Nephron (organoid): ENCODE data around the gene NAV2.

Source experiments
- H3K27ac Mint-ChIP-seq, 3 experiments: 2 replicates each; pipeline ENCODE4 v1.8.0; 2020; ENCODE audit warnings: mixed read lengths in 3 of 3, mild to moderate bottlenecking in 2 of 3, moderate library complexity in 1 of 3
- H3K27me3 Mint-ChIP-seq: 2 replicates; pipeline ENCODE4 v1.8.0; 2021; ENCODE audit warnings: low read depth, mild to moderate bottlenecking, moderate library complexity, mixed read lengths
- H3K36me3 Mint-ChIP-seq: 2 replicates; pipeline ENCODE4 v1.8.0; 2020; ENCODE audit warnings: low read depth, mixed read lengths
- H3K4me1 Mint-ChIP-seq: 2 replicates; pipeline ENCODE4 v1.8.0; 2020; ENCODE audit warnings: mixed read lengths
- H3K4me3 Mint-ChIP-seq, 3 experiments: 2 replicates each; pipeline ENCODE4 v1.8.0; 2020; ENCODE audit warnings: mild to moderate bottlenecking in 3 of 3, mixed read lengths in 3 of 3, moderate library complexity in 2 of 3
- H3K9me3 Mint-ChIP-seq: 2 replicates; pipeline ENCODE4 v1.8.0; 2020; ENCODE audit warnings: mixed read lengths
- TF ChIP-seq, protein P1 (sequence below), 3 experiments: fragments of 200-600 bp; sonication (generic); IDR thresholded peaks; one replicate each; pipeline ENCODE4 v1.5.0; 2021; ENCODE audit warnings: antibody characterized with exemption in 3 of 3; ENCODE audit not compliant: unreplicated experiment in 3 of 3

The NAV2 gene, protein sequence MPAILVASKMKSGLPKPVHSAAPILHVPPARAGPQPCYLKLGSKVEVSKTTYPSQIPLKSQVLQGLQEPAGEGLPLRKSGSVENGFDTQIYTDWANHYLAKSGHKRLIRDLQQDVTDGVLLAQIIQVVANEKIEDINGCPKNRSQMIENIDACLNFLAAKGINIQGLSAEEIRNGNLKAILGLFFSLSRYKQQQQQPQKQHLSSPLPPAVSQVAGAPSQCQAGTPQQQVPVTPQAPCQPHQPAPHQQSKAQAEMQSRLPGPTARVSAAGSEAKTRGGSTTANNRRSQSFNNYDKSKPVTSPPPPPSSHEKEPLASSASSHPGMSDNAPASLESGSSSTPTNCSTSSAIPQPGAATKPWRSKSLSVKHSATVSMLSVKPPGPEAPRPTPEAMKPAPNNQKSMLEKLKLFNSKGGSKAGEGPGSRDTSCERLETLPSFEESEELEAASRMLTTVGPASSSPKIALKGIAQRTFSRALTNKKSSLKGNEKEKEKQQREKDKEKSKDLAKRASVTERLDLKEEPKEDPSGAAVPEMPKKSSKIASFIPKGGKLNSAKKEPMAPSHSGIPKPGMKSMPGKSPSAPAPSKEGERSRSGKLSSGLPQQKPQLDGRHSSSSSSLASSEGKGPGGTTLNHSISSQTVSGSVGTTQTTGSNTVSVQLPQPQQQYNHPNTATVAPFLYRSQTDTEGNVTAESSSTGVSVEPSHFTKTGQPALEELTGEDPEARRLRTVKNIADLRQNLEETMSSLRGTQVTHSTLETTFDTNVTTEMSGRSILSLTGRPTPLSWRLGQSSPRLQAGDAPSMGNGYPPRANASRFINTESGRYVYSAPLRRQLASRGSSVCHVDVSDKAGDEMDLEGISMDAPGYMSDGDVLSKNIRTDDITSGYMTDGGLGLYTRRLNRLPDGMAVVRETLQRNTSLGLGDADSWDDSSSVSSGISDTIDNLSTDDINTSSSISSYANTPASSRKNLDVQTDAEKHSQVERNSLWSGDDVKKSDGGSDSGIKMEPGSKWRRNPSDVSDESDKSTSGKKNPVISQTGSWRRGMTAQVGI (N-terminal part only)

DNA sequence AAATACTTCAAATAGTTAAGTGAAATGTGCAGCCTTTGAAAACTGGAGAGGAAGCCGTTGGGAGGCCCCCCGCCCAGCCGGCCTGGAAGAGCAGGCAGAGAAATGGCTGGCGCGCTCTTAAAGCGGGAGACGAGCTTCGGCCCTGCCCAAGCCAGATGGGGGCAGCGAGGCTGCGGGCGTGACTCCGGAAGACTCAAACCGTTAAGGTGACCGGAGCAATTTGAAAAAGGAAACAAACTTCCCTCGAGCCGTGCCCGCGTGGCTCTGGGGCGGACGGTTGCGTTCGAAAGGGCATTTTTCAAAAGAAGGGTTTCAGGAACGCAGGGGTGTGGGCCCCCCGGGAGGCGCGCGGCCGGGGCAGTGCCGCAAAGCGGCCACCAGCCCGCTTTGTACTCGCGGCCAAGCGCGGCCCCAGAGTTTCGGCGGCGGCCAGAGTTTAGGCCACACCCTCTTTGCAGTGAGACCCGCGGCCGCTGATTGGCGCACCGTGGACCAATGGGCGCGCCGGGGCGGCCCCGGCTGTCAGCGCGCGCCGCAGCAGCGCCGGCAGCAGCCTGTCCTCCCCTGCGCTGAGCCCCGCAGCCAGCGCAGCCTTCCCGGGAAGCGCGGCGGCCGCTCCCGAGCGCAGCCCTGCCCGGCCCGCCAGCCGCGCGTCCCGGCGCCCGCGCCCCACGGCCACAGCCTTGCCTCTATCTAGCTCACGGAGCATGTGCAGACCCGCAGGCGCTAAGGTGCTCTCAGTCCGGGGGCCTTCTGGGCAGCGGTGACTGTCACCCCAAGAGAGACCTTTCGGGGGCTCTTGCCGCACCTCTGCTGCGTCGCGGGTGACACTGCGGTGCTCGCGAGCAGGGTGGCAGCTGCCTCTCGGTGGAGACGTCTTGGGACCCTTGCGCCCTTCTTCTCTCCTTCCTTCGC lies at the start of gene NAV2:
TSS of gene NAV2 (plus strand) at position 557 of the 915 bp plus-strand sequence. CDS start 859 bp downstream, outside the sequence.
- peaks cover 38% of the 10 kb centered on the region for H3K4me1 Mint-ChIP-seq
- TF ChIP-seq, protein P1, sequence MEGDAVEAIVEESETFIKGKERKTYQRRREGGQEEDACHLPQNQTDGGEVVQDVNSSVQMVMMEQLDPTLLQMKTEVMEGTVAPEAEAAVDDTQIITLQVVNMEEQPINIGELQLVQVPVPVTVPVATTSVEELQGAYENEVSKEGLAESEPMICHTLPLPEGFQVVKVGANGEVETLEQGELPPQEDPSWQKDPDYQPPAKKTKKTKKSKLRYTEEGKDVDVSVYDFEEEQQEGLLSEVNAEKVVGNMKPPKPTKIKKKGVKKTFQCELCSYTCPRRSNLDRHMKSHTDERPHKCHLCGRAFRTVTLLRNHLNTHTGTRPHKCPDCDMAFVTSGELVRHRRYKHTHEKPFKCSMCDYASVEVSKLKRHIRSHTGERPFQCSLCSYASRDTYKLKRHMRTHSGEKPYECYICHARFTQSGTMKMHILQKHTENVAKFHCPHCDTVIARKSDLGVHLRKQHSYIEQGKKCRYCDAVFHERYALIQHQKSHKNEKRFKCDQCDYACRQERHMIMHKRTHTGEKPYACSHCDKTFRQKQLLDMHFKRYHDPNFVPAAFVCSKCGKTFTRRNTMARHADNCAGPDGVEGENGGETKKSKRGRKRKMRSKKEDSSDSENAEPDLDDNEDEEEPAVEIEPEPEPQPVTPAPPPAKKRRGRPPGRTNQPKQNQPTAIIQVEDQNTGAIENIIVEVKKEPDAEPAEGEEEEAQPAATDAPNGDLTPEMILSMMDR (IDR thresholded peaks at IDR 0.05; ENCODE audit: unreplicated experiment in 3 of 3): no peak
- H3K36me3 Mint-ChIP-seq: no peaks in the 10 kb centered on the region
- H3K27me3 Mint-ChIP-seq: peaks cover 51% of the 10 kb centered on the region
- peak within 1 kb of the TSS; percentile 93 to 98 (median 98) for H3K27ac Mint-ChIP-seq
- peak within 1 kb of the TSS; percentile 94 to 99 (median 95) for H3K4me3 Mint-ChIP-seq
- H3K9me3 Mint-ChIP-seq: no peaks in the 10 kb centered on the region

DNA sequence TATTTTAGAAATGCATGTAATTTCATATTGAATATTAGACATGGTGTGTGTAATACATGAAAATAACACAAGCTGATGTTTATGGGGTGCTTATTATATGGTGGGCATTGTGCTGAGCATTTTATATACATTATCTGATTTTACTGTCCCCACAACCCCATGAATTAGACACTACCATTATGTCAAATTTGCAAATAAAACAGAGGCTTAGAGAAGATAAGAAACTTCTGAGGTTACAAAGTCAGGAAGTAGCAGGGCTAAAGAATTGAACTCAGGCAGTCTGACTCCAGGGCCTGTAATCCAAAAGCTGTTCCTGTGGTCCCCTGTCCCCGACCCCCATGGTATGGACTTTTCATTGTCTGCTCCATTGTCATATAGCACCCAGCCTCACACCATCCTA lies 49.4 kb upstream of the NAV2 start:
- TF ChIP-seq, protein P1 (IDR thresholded peaks at IDR 0.05; ENCODE audit: unreplicated experiment in 3 of 3): no peak
- no peak overlapping the region for H3K4me3 Mint-ChIP-seq
- H3K27ac Mint-ChIP-seq: no peak overlapping the region
- H3K4me1 Mint-ChIP-seq: peaks cover 6% of the 10 kb centered on the region
- peaks cover 10% of the 10 kb centered on the region for H3K27me3 Mint-ChIP-seq
- no peaks in the 10 kb centered on the region for H3K9me3 Mint-ChIP-seq
- no peaks in the 10 kb centered on the region for H3K36me3 Mint-ChIP-seq

DNA sequence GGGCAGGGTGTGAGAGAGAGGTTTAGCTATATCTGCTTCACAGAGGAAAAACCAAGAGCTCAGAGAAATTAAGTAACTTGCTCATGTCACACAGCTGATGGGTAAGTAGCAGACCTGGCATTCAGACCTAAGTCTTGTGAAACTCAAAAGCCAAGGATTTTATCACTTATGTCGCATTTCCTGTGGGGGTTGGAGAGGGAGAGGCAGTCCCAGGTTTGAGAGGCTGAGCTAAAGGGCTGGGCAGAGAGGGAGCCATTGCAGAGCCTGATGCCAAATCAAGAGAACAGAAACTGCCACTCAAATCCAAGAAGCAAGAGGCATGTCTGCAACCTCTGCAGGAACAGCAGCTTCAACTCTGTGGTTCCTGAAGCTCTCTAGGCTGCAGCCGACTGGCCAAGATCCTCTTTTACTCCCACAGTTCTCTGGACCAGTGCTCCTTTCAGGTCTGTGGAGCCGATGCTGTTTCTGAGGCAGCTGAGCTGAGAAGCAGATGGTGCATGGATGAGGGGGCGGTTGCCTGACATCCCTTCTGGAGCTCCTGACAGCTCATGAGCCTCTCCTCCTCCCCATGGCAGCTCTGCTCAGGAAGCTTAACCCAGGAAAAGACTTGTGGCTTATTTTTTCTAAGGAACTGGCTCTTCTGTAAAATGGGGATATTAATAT lies 47.6 kb upstream of the NAV2 start:
- TF ChIP-seq, protein P1 (IDR thresholded peaks at IDR 0.05; ENCODE audit: unreplicated experiment in 3 of 3): no peak
- H3K36me3 Mint-ChIP-seq: no peaks in the 10 kb centered on the region
- H3K27ac Mint-ChIP-seq: no peak overlapping the region
- H3K4me1 Mint-ChIP-seq: peaks cover 7% of the 10 kb centered on the region
- H3K27me3 Mint-ChIP-seq: peaks cover 8% of the 10 kb centered on the region
- H3K9me3 Mint-ChIP-seq: no peaks in the 10 kb centered on the region
- H3K4me3 Mint-ChIP-seq: no peak overlapping the region

DNA sequence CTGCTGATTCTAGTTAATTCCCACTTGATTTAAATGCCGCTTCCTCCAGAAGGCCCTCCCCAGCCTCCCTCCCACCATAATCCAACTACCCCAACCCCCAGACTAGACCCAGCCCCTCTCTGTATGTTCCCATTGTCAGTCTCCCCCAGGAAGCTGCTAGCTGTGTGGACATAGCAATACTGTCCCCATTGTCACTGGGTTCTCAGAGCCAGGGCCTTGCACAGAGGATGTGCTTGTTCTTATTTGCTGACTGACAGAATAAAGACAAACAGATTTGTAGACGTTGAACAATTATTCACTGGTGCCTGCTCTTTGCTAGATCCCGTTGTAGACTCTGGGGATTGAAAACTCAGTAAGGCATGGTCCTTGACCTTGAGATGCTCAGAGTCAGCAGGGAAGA lies 45.7 kb upstream of the NAV2 start:
- H3K9me3 Mint-ChIP-seq: no peaks in the 10 kb centered on the region
- no peaks in the 10 kb centered on the region for H3K36me3 Mint-ChIP-seq
- no peak overlapping the region for H3K4me3 Mint-ChIP-seq
- TF ChIP-seq, protein P1 (IDR thresholded peaks at IDR 0.05; ENCODE audit: unreplicated experiment in 3 of 3): no peak
- peaks cover 12% of the 10 kb centered on the region for H3K27me3 Mint-ChIP-seq
- peaks cover 19% of the 10 kb centered on the region for H3K4me1 Mint-ChIP-seq
- H3K27ac Mint-ChIP-seq: no peak overlapping the region

DNA sequence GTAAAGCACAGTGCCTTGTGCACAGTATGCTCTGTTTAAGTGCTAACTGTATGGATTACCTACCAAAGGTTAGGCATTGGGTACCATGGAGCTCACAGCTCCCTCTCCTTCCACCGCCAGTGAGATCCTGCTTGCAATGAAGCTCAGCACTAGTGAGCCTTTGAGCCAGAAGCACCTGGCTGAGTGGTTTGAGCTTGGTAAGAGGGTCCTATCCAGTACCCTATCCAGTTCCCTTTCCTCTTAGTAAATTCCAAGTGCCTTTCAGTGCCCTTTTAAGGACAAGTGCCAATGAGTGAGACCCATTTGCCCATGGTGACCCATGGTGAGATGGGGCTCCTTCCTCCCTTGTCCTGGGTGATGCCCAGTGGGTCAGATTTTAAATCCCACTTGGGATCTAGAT lies 43.1 kb upstream of the NAV2 start:
- Mint-ChIP-seq H3K4me3 (no peak overlapping the region), H3K27ac (no peak overlapping the region), H3K9me3 (no peaks in the 10 kb centered on the region), H3K4me1 (peaks cover 37% of the 10 kb centered on the region), H3K36me3 (no peaks in the 10 kb centered on the region), H3K27me3 (peaks cover 16% of the 10 kb centered on the region)
- TF ChIP-seq, protein P1 (IDR thresholded peaks at IDR 0.05; ENCODE audit: unreplicated experiment in 3 of 3): no peak
